Stimulated activated CD4-positive, alpha-beta T cell treated with anti-CD3 and anti-CD28 coated beads, Interleukin-1b, Interleukin-23, amount 100 ng/mL, for 1 hour (primary cell): ENCODE measurements around the gene ANLN.
"Not testable (repeated sequence)": the region's sequence is repeated elsewhere in the genome, so short reads cannot be mapped to it uniquely, and the experiment has no call there.

ENCODE experiments used
- DNase-seq, 2 donors: peaks; one replicate each; pipeline ENCODE4 v3.0.0-alpha.2; 2020; ENCODE audit warnings: low read depth in 2 of 2

ANLN gene

GRCh38 chr7:36379831-36380504, 9.7 kb upstream of the ANLN start:
- no peak for DNase-seq

- DNase-seq: no peak
Measured at GRCh38 chr7:36381056-36381455, 8.6 kb upstream of the ANLN start.

GRCh38 chr7:36383284-36383683, 6.4 kb upstream of the ANLN start:
- DNase-seq: not testable (repeated sequence)

GRCh38 chr7:36385646-36386045, 4.0 kb upstream of the ANLN start:
- not testable (repeated sequence) for DNase-seq

- no peak for DNase-seq
Measured at GRCh38 chr7:36387435-36388231, 2.0 kb upstream of the ANLN start.

- no peak for DNase-seq
Measured at GRCh38 chr7:36388423-36388822, 1.2 kb upstream of the ANLN start.

- no peak for DNase-seq
Measured at GRCh38 chr7:36390199-36391090, 783 bp downstream of the ANLN start.

GRCh38 chr7:36391436-36392198, 2.0 kb downstream of the ANLN start:
- no peak for DNase-seq

GRCh38 chr7:36393826-36394225, 4.2 kb downstream of the ANLN start:
- DNase-seq: no peak

- DNase-seq: no peak
Measured at GRCh38 chr7:36395171-36395894, 5.7 kb downstream of the ANLN start.

- no peak for DNase-seq
Measured at GRCh38 chr7:36396150-36396549, 6.5 kb downstream of the ANLN start.

- DNase-seq: no peak
Measured at GRCh38 chr7:36400036-36400435, 10.4 kb downstream of the ANLN start.

- DNase-seq: no peak
Measured at GRCh38 chr7:36400606-36401005, 10.9 kb downstream of the ANLN start.

GRCh38 chr7:36403452-36403851, 13.8 kb downstream of the ANLN start:
- DNase-seq: no peak

GRCh38 chr7:36404639-36405408, 15.2 kb downstream of the ANLN start:
- no peak for DNase-seq

- no peak for DNase-seq
Measured at GRCh38 chr7:36405409-36405803, 15.7 kb downstream of the ANLN start.

- no peak for DNase-seq
Measured at GRCh38 chr7:36406156-36406555, 16.5 kb downstream of the ANLN start.

GRCh38 chr7:36407636-36408550, 18.2 kb downstream of the ANLN start:
- no peak for DNase-seq

- DNase-seq: no peak
Measured at GRCh38 chr7:36408589-36408988, 18.9 kb downstream of the ANLN start.
